Common myeloid progenitor, CD34-positive (primary cell): ENCODE results near the gene PRKCSH.
A peak's percentile ranks its signal among the peaks of the same experiment; 100 is the strongest.

Source experiments
- CTCF ChIA-PET: fragments of 350-600 bp; sonication (Branson Sonifier 250); formaldehyde crosslinking; loops from one replicate; lab custom pipeline; 2021; ENCODE audit warnings: antibody characterized with exemption; lab: Charles Lee
- POLR2A ChIA-PET: fragments of 350-600 bp; sonication (Branson Sonifier 250); formaldehyde crosslinking; loops from one replicate; lab custom pipeline; 2021; ENCODE audit warnings: antibody characterized with exemption; lab: Charles Lee
- DNase-seq, 3 donors: peaks; one replicate each; pipeline versions ENCODE4 v3.0.0 to v3.0.0-alpha.2; 2013
- H3K27ac ChIP-seq, 2 experiments: 1 replicate in 1 of 2; 2 replicates in 1 of 2; pipeline ENCODE4 v1.7.0; 2013; ENCODE audit warnings: inconsistent platforms in 2 of 2, low read length in 2 of 2, mild to moderate bottlenecking in 2 of 2, low read depth in 1 of 2, moderate library complexity in 1 of 2; ENCODE audit not compliant: severe bottlenecking in 2 of 2, insufficient read depth in 1 of 2, poor library complexity in 1 of 2
- H3K27me3 ChIP-seq, 5 experiments: replicated peaks in 2 of 5; 1 replicate in 3 of 5; 2 replicates in 2 of 5; pipeline versions ENCODE4 v1.6.1 to v1.7.0; 2013; ENCODE audit warnings: low read length in 4 of 5, mild to moderate bottlenecking in 2 of 5, moderate library complexity in 2 of 5, inconsistent platforms in 1 of 5; ENCODE audit not compliant: insufficient read depth in 5 of 5, control insufficient read depth in 4 of 5
- H3K36me3 ChIP-seq, 4 experiments: 1 replicate in 2 of 4; 2 replicates in 2 of 4; pipeline versions ENCODE4 v1.6.1 to v1.7.0; 2013; ENCODE audit warnings: low read length in 3 of 4, control low read depth in 1 of 4, mild to moderate bottlenecking in 1 of 4; ENCODE audit not compliant: control insufficient read depth in 4 of 4, insufficient read depth in 4 of 4
- H3K4me1 ChIP-seq, 4 experiments: 1 replicate in 3 of 4; 2 replicates in 1 of 4; pipeline versions ENCODE4 v1.6.1 to v1.7.1; 2013; ENCODE audit warnings: low read length in 3 of 4, mild to moderate bottlenecking in 3 of 4, control low read depth in 1 of 4, inconsistent platforms in 1 of 4, moderate library complexity in 1 of 4; ENCODE audit not compliant: control insufficient read depth in 4 of 4, insufficient read depth in 4 of 4; ENCODE audit errors: control extremely low read depth in 1 of 4
- H3K4me3 ChIP-seq, 7 experiments: 1 replicate in 4 of 7; 2 replicates in 3 of 7; pipeline versions ENCODE4 v1.5.1 to v1.7.0; 2013; ENCODE audit warnings: mild to moderate bottlenecking in 7 of 7, low read length in 6 of 7, moderate library complexity in 6 of 7, inconsistent platforms in 2 of 7, low read depth in 2 of 7, control low read depth in 1 of 7; ENCODE audit not compliant: insufficient read depth in 4 of 7, control insufficient read depth in 1 of 7; ENCODE audit errors: extremely low read depth in 1 of 7
- H3K9me3 ChIP-seq, 5 experiments: 1 replicate in 4 of 5; 2 replicates in 1 of 5; pipeline versions ENCODE4 v1.6.1 to v1.7.1; 2013; ENCODE audit warnings: low read length in 4 of 5, mild to moderate bottlenecking in 2 of 5, inconsistent platforms in 1 of 5, low read depth in 1 of 5, moderate library complexity in 1 of 5; ENCODE audit not compliant: control insufficient read depth in 4 of 5, insufficient read depth in 2 of 5; ENCODE audit errors: control extremely low read depth in 1 of 5
- WGBS: methylation state at CpG from one replicate; pipeline ENCODE4 v1.1.5; 2013; ENCODE audit not compliant: insufficient coverage; 5-methylcytosine and 5-hydroxymethylcytosine counted together

PRKCSH gene

GRCh38 chr19:11480715-11481533 is 45.5 kb downstream of the PRKCSH start, which contains the start of gene ELAVL3:
Gene ELAVL3 (minus strand): TSS chr19:11481046. CDS start chr19:11480608, 438 bp downstream.
- POLR2A ChIA-PET = no interaction called here
- Histone ChIP-seq H3K4me1 (peaks cover 0 to 28% (median 20%) of the 10 kb centered on the region in 4 experiments), H3K36me3 (peaks cover 0 to 3% (median 0%) of the 10 kb centered on the region in 4 experiments), H3K27me3 (peaks cover 0 to 63% (median 22%) of the 10 kb centered on the region in 5 experiments), H3K4me3 (peak within 1 kb of the TSS in 2 of 7 experiments; percentile 48 to 51), H3K27ac (no peak within 1 kb of the TSS), H3K9me3 (no peaks in the 10 kb centered on the region)
- no peak for DNase-seq
- 13% methylated on average over 47 of the region's 77 CpGs for WGBS
- CTCF ChIA-PET = interaction anchor here (0.6 to 2.3 kb wide), 2 partner anchors 94 to 354 kb away, joined by 4 to 10 read pairs; no protein-coding TSS in a partner anchor

- H3K4me3 ChIP-seq = peak overlapping the region in 3 of 7 experiments; percentile 28 to 51 (median 48)
- peaks cover 0 to 62% (median 20%) of the 10 kb centered on the region in 5 experiments for H3K27me3 ChIP-seq
- WGBS = 2% methylated on average over 42 of the region's 50 CpGs
- H3K4me1 ChIP-seq = peaks cover 0 to 28% (median 20%) of the 10 kb centered on the region in 4 experiments
- no peak overlapping the region for H3K27ac ChIP-seq
- peaks cover 0 to 8% (median 0%) of the 10 kb centered on the region in 4 experiments for H3K36me3 ChIP-seq
- no peaks in the 10 kb centered on the region for H3K9me3 ChIP-seq
- peak; percentile 88 to 97 (median 95) for DNase-seq
- POLR2A ChIA-PET = no interaction called here
- CTCF ChIA-PET = interaction anchor here (0.6 to 2.3 kb wide), 26 partner anchors 11 to 355 kb away, joined by 3 to 11 read pairs (median 4); partner anchors contain the start of gene EPOR
Observed at GRCh38 chr19:11481534-11482383, 46.3 kb downstream of the PRKCSH start.

GRCh38 chr19:11482384-11483050 is 47.1 kb downstream of the PRKCSH start:
- Histone ChIP-seq H3K4me3 (peak overlapping the region in 4 of 7 experiments; percentile 11 to 51 (median 38)), H3K27ac (no peak overlapping the region), H3K9me3 (no peaks in the 10 kb centered on the region), H3K36me3 (peaks cover 0 to 8% (median 0%) of the 10 kb centered on the region in 4 experiments), H3K27me3 (peaks cover 0 to 58% (median 18%) of the 10 kb centered on the region in 5 experiments), H3K4me1 (peaks cover 0 to 28% (median 20%) of the 10 kb centered on the region in 4 experiments)
- peak; percentile 91 to 96 (median 96) for DNase-seq
- ChIA-PET CTCF (interaction anchor here (0.6 to 2.3 kb wide), 29 partner anchors 12 to 350 kb away, joined by 3 to 11 read pairs (median 3); partner anchors contain the start of gene EPOR), POLR2A (no interaction called here)
- under 1% methylated on average over 49 of the region's 58 CpGs for WGBS

GRCh38 chr19:11483366-11484111 is 48.1 kb downstream of the PRKCSH start:
- H3K4me3 ChIP-seq = no peak overlapping the region
- peaks cover 0 to 8% (median 0%) of the 10 kb centered on the region in 4 experiments for H3K36me3 ChIP-seq
- no peak for DNase-seq
- ChIA-PET POLR2A (no interaction called here), CTCF (interaction anchor here (1.1 to 2.1 kb wide), 19 partner anchors 12 to 240 kb away, joined by 3 to 11 read pairs (median 4); no protein-coding TSS in a partner anchor)
- 97% methylated on average over 37 of the region's 57 CpGs for WGBS
- H3K9me3 ChIP-seq = no peaks in the 10 kb centered on the region
- H3K27me3 ChIP-seq = peaks cover 0 to 48% (median 16%) of the 10 kb centered on the region in 5 experiments
- peaks cover 0 to 28% (median 20%) of the 10 kb centered on the region in 4 experiments for H3K4me1 ChIP-seq
- H3K27ac ChIP-seq = no peak overlapping the region

- H3K36me3 ChIP-seq = peaks cover 0 to 8% (median 0%) of the 10 kb centered on the region in 4 experiments
- H3K9me3 ChIP-seq = no peaks in the 10 kb centered on the region
- H3K27me3 ChIP-seq = peaks cover 0 to 30% (median 9%) of the 10 kb centered on the region in 5 experiments
- no peak overlapping the region for H3K4me3 ChIP-seq
- POLR2A ChIA-PET = interaction anchor here (0.6 kb wide), 1 partner anchor 226 kb away, joined by 5 read pairs; no protein-coding TSS in a partner anchor
- H3K27ac ChIP-seq = no peak overlapping the region
- 98% methylated on average over 11 of the region's 13 CpGs for whole genome bisulfite sequencing
- DNase-seq = no peak
- CTCF ChIA-PET = interaction anchor here (0.5 to 1.6 kb wide), 7 partner anchors 10 to 840 kb away, joined by 3 to 4 read pairs (median 3); partner anchors contain the start of gene SWSAP1
- H3K4me1 ChIP-seq = peaks cover 0 to 24% (median 18%) of the 10 kb centered on the region in 4 experiments
Observed at GRCh38 chr19:11485245-11485837, 49.9 kb downstream of the PRKCSH start.
